HG03460 (cell line): Measurements from ENCODE around the gene EPHA1.
"Not testable (repeated sequence)": the region's sequence is repeated elsewhere in the genome, so short reads cannot be mapped to it uniquely, and the experiment has no call there.

ENCODE experiments used
- ATAC-seq: cut with Tn5 transposase; IDR thresholded peaks from one replicate; pipeline ENCODE4 v1.9.1; 2021; ENCODE audit not compliant: unreplicated experiment

The EPHA1 gene

DNA sequence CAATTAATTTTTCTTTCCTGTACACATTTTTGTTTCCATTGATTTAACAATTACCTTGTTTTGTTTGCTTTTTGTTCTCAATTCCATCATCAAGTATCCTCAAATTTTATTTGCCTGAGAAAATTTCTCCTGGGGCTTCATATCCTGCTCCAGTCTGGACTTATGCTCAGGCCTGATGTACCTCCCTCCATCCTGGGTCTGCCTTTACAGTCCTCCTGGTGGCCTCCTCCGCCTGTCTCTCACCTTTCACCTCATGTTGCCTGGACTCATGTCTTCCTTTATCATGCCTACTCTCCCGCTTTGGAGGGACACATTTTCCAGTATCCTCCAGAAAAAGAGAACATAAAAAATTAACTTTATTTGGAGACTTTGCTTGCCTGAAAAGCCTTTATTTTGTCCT lies 22.5 kb upstream of the EPHA1 start:
- ATAC-seq = no peak

DNA sequence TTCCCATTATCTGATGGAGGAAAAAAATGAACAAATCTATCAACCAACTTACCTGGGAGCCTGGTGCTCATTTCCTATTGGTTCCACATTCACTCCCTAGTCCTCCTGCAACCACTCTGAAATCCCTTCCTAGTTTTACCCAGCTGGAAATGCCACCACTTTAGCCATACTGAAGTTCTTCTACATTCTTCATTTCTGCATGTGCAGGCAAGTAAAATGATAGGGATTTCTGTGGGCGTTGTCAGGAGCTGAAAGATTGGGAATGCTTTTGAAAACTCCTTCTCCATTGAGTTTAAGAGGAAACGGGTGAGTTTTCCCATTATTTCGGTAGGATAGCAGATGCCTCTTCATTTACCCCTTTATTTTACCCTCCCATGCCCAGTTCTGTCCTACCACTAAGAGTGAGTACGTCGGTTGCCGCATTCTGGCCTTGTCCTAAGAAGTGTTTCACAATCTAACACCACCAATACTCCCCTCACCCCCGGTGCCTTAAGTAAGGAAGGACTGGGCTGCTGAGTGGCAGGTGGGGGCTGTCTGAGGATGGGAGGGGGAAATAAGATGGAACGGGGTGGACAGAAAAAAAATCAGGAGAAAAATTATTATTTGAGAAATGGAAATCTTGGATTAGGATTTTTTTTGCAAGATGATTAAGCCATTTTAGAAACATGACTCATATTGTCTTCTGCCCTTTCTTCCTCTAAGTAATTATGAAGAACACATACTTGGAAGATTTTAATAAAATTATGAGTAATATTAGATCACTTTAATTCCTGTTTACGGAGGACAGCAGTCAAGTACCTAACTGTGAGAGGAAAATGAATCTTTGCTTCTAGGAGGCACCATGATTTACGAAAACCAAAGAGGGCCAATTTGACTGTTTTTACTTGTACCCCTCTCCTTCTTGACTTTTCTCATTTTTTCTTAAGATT lies 21.4 kb upstream of the EPHA1 start:
- ATAC-seq = no peak

DNA sequence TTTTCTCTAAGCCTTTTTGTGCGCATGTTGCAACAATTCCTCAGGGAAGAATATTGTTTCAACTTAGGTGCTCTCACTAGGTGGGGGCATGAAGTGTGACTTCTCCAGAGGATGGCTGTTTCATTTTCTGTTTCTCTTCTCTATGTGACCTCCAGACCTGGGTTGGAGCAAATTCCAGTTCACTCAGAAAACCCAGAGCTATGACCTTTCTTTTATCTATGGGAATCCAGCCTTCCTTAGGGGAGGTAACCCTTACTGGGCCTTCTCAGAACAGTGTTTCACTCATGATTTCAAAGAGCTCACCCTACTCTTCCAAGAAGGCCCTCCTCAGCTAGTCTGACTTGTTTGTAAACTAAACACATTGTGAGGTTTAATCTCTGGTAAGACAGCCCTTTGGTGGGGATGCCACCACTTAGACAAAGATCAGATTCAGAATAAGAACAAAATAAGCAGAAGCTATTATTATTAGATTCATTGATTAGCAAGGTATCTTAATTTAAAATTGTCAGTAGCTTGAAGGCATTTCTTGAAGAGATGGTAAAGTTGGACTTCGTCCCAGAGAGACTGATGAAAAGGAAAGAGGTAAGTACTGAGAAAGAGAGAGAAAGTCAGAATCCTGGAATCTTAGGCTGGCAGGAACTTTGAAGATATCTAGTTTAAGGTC lies 18.0 kb upstream of the EPHA1 start:
- ATAC-seq = no peak

DNA sequence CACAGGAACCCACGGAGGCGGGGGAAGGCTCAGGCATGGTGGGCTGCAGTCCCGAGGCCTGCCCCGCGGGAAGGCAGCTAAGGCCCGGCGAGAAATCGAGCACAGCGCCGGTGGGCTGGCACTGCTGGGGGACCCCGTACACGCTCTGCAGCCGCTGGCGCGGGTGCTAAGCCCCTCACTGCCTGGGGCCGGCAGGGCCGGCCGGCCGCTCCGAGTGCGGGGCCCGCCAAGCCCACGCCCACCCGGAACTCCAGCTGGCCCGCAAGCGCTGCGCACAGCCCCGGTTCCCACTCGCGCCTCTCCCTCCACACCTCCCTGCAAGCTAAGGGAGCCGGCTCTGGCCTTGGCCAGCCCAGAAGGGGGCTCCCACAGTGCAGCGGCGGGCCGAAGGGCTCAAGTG lies 15.8 kb upstream of the EPHA1 start:
- not testable (repeated sequence) for ATAC-seq

DNA sequence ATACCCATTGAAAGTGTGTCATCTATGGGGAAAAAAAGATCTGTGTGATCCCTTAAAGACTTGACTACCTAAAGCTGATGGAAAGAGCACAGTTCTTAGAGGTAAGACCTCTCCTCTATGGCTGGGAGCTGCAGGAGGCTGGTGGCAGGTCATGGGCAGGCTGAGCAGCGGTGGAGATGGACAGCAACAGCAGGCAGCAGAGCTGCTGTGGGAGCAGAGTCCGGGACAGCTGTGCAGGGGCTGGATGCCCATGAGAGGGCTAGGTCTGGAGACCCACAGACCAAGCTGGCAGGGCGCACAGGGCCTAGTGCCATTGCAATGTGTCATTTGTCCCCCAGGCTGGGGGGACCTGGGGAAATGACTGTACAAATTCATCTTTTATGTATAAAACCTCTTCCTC lies 13.4 kb upstream of the EPHA1 start:
- no peak for ATAC-seq

DNA sequence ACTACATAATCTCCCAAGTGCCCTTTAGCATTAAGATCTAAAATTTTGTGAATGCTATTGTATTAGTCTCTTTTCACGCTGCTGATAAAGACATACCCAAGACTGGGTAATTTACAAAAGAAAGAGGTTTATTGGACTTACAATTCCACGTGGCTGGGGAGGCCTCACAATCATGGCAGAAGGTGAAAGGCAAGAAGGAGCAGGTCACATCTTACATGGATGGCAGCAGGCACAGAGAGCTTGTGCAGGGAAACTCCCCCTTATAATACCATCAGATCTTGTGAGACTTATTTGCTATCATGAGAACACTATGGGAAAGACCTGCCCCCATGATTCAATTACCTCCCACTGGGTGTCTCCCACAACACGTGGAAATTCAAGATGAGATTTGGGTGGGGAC lies 12.0 kb upstream of the EPHA1 start:
- ATAC-seq = not testable (repeated sequence)

DNA sequence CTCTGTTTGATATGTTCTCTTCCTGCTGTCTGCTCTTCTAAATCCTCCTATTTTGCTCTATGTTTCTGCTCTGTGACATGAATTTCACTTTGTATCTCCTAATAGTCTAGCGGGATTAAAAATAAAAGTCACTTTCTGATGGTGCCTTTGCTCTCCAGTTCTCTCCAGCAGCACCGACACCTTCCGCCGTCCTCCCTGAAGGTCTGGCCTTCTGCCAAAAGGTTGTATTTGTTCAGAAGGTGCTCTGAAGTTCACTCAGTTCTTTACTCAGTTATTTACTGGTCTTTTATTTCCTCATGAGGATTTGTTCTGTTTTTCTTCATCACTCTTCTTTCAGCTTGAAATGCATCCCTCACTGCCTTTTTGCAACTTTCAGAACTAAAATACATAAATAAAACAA lies 11.2 kb upstream of the EPHA1 start:
- no peak for ATAC-seq

DNA sequence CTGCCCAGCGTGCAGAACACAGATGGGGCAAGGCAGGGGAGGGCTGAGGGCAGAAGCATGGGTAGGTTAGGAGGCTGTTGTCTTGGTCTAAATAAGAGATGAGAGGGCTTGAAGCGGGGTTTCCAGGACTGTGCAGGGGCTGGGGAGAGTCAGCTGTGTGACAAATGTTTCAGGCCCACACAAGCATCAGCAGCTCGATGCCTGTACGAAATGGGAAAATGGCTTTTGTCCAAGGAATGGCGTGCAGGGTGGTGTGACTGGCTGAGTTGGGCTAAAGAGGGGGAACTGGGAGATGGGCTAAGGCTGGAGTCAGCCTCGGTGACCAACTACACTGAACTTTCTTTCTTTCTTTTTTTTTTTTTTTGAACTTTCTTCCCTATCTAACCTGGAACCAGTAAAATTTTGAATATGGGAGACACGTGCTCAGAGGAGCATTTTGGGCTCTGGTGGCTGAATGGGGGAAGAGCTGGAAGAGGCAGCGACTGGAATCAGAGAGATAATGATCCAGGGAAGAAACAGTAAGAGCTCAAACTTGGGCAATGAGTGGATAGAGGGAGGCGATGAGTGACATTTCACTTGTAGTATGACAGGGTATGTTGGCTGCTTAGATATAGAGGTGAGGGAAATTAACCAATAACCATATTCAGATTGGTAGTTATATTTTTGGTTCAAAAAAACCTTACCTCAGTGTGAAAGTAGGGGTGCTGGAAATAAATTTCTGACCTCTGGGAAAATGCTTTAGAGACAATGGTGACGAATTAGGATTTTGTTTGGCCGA lies 10.2 kb upstream of the EPHA1 start:
- no peak for ATAC-seq

DNA sequence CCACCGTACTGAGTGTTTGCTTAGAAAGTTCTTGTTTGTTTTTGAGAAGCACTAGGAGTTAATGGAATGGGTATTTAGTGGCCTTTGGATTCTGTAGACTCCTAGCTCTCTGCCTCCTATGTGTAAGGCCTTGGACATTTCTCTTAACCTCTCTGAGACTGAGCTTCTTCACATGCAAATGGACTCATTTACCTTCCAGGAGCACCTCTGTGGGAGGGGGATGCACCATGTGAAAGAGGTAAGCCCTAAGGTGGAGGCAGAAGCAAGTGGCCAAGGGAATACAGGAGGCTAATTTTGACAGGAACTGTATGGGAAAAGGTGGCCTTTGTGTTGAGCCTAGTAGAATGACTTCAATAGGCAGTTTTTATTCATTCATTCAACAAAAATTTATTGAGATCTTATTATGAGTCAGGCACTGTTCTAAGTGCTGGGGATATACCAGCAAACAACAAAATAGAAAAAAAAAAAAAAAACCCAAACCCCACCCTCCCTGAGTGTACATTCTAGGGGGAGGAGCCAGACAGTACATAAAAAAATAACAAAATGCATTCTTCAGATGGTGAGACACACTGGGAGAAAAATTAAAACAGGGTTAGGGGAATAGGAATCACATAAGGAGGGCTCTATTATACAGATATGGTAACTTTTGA lies 9.2 kb upstream of the EPHA1 start:
- no peak for ATAC-seq

DNA sequence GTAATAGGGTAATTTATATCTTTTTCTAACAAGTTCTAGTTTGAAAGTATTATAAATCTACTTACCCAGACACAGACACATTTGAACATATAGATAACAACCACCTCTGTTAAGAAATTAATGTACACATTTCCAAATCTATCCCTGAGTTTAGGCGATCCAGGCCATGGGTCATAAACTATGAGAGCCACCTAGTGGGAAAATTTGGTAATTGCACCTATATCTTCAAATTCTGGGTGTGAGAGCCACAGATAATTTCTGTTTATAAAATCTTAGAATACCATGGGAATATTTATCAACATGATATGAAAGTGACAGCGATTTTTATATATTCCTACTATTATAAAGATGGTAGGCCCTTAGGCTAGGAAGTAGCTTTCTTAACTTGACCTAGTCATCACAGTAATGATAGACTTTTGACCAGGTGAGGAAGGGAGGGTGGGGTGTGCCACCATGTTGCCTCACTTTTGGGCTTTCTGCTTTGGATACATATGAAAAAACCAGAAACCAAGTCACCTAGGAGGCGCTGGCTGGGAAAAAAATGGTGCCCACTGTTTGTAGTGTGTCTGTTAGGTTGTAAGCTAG lies 8.0 kb upstream of the EPHA1 start:
- peak; percentile 74 for ATAC-seq

DNA sequence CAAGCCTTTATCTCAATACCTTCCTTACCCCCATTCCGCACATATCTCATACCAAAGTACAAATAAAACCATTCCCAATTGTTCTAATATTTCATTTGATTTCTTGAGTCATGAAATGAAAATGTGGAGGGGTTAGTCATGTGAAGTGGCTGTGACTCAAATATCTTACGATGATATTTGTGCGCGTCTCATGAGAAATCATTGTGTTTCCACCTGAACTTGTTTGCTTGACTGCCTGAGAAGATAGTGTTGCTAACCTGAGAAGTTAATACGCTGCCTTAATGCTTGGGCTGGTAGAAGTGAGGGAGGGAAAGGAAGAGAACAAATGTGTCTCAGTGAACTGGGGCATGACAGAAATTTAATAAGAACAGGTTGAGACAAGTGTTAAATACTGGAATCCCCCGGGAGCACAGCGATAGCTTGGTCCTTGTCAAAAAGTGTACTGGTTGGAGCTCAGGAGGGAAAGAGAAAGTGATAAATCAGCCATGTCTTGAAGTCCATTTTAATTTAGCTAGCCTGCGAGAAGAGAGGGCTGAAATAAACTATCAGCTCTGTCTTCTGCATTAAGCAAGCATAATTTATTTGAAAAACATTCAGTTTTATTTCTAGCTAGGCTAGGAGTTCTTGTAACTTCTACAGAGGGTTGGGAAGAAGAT lies 7.2 kb upstream of the EPHA1 start:
- ATAC-seq = no peak

DNA sequence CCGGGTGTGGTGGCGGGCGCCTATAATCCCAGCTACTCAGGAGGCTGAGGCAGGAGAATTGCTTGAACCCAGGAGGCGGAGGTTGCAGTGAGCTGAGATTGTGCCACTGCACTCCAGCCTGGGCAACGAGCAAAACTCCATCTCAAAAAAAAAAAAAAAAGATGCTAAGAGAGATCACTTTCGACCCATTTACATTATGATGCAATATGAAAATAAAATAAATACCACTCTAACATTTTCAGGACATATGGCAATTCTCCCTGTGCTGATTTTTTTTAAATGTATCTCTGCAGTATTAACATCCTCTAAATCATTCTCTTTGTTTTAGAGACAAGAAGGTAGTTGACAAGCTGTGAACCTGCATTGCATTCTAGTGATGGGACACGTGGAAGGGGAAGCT lies 6.6 kb upstream of the EPHA1 start:
- ATAC-seq = not testable (repeated sequence)

DNA sequence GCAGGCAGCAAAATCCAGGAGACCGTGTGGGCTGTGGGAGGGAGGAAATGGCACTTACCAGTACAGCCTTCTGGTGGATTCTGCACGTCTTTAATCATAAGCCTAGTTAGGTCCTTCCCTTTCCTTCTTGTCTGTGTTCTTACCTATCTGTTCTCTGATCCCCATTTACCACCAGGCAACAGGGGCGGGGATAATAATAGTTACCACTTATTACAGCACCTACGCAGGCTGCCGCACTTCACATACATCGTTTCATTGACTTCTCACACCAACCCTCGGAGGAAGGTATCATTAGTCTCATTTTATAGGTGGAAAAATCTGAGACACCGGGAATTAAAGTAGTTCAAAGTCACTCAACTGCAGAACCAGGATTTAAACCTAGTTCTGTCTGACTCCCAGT lies 4.5 kb upstream of the EPHA1 start:
- no peak for ATAC-seq

DNA sequence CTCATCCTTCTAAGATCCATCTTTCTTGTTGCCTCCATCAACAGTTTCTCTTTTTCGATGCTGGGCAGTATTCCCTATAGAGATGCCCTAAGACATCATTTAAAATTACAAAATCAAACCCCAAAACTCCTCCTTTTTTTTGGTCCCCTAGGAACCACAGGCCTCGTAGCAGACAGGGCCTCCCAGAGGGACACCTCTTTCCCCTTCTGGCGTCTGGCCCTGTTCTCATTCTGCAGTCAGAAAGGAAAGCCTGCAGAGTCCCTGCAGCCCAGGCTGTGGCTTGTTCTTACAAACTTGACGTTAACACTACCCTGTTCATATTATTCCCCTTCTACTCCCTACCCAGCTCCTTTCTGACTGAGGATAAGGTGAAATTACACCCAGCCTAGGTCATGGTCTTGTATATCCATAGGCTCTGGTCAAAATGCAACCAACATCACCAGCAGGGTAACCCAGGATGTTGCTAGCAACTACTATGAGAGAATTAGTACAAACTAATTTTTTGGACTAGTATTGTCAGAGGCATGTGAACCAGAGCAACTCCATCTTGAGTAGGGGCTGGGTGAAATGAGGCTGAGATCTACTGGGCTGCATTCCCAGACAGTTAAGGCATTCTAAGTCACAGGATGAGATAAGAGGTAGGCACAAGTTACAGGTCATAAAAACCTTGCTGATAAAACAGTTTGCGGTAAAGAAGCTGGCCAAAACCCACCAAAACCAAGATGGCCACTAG lies 3.5 kb upstream of the EPHA1 start:
- ATAC-seq = no peak

DNA sequence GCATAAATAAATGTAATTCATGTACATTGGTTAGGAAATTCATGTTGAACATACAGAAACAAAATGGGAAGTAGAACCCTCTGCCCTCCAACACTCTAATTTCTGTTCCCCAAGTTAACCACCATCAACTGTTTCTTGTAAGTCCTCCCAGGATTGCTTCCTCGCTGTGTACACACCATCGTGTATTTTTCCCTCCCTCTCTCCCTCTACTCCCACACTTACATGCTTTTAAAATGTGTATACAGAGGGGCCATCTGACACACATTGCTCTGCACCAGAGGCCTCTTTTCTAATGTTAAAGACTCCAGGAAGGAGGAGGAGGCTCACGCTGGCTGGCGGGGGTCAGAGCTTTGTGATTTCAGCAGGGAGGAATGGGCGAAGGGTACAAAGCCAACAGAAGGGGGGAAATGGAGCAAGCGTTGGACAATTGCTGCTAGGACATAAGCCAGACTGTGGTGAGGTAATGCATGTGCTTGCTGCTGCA lies 1.9 kb upstream of the EPHA1 start:
- ATAC-seq = no peak

DNA sequence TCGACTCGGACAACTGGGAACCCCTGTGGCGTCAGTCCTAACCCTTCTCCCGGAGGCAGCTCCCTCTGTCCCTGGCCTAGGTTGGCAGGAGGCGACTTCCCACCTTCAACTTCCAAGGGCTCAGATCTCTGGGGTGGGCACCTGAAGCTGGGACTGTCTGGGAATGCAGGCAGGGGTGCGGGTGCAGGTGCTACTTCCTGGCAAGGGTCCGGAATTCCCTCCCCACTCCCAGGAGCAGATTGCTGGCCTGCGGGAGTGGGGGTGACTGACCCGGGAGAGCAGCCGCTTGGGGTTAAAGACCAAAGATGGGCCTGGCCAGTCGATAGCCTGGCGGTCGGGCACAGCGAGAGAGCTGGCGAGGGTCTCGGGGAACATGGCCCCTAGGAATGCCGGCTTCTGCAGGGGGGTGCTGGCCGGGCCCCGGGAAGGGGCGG lies 387 bp downstream of the EPHA1 start:
- no peak for ATAC-seq

DNA sequence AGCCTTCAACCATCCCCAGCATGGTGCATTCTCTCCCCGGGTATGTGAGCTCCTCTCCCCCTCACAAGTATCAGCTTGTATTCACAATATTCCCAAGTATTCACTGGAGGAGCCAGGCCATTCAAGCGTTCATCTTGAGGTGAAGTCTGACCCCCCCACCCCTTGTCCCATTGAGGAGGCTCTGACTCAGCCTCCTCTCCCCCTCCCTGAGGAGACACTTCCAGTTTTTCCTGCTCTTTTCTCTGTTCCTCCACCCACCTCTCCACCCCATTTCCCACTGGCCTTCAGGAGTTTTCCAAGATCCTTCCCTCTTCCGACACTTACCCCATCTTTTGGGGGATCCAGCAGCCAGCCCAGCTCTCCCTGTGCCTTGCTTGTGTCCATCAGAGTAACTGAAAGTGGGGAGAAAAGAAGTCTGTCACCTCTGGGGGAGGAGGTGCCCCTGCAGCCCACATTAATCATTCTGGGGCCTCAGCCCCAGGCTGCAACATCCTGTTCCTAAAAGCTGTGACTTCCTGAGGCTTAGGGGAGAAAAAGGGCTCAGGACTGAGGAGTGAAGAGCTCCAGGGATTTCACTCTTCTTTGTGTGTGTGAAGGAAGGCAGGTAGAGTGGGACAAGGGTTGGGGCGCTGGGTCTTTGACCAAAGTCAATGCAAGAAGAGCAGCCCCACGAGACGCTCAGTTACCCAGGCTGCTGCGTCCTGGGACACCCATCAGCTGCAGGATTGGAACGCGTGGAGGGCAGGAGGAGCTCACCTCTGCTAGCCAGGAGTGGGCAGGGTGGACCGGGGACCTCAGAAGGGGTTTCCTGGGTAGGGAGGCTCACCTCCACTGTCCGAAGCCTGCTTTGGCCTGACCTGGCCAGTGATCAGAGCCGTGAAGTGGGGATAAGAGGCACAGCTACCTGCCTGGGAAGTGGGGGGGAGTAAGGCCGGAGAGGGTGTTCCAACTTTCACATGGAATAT lies 1.1 kb downstream of the EPHA1 start:
- ATAC-seq = no peak

DNA sequence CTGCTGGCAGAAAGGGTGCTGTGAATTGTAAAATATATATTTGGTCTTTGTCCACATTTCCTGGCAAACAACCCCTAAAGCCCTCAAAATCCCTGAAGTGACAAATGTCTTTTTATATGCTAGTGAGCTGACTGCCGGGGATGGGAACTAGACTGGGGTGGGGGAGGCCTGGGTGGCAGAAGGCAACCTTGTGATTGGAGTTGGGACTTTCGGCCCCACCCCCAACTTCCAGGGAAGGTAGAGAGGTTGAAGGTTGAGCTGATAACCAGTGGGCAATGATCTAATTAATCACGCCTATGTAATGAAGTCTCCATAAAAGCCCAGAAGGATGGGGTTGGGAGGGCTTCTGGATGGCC lies 2.7 kb downstream of the EPHA1 start:
- ATAC-seq = no peak
